GM04504 (cell line): Measurements from ENCODE around the gene IDH3G.
"Not testable (repeated sequence)": the region's sequence is repeated elsewhere in the genome, so short reads cannot be mapped to it uniquely, and the experiment has no call there.

Source experiments
- DNase-seq: peaks from one replicate; pipeline ENCODE4 v3.0.0-alpha.2; 2012; ENCODE audit warnings: low read depth

IDH3G gene

GRCh38 chrX:153794018-153794896 is at the start of gene IDH3G, which contains the start of gene SSR4:
TSS of gene IDH3G (minus strand) at chrX:153794375. CDS start at chrX:153794326, 49 bp downstream.
TSS of gene SSR4 (plus strand) at chrX:153794668. CDS start at chrX:153794688, 20 bp downstream.
- peak; percentile 81 for DNase-seq

GRCh38 chrX:153836921-153837320 is 42.7 kb upstream of the IDH3G start:
- no peak for DNase-seq

GRCh38 chrX:153832728-153833127 is 38.6 kb upstream of the IDH3G start:
- DNase-seq: no peak

GRCh38 chrX:153831429-153832150 is 37.4 kb upstream of the IDH3G start:
- DNase-seq: no peak

GRCh38 chrX:153830640-153831428 is 36.7 kb upstream of the IDH3G start:
- DNase-seq: no peak

- DNase-seq: no peak
Observed at GRCh38 chrX:153829799-153830639, 35.8 kb upstream of the IDH3G start, which contains the start of gene PDZD4. TSS of gene PDZD4 (minus strand) at chrX:153830544. CDS start at chrX:153830298, 246 bp downstream.

GRCh38 chrX:153829549-153829798 is 35.3 kb upstream of the IDH3G start:
- DNase-seq: no peak

GRCh38 chrX:153828723-153829548 is 34.8 kb upstream of the IDH3G start:
- no peak for DNase-seq

- DNase-seq: no peak
Observed at GRCh38 chrX:153828308-153828707, 34.1 kb upstream of the IDH3G start.

GRCh38 chrX:153827903-153828302 is 33.7 kb upstream of the IDH3G start:
- no peak for DNase-seq

GRCh38 chrX:153827016-153827415 is 32.8 kb upstream of the IDH3G start:
- no peak for DNase-seq

GRCh38 chrX:153825042-153825441 is 30.9 kb upstream of the IDH3G start:
- DNase-seq: no peak

- DNase-seq: no peak
Observed at GRCh38 chrX:153824348-153824747, 30.2 kb upstream of the IDH3G start.

- DNase-seq: no peak
Observed at GRCh38 chrX:153821066-153821465, 26.9 kb upstream of the IDH3G start.

- no peak for DNase-seq
Observed at GRCh38 chrX:153820601-153821000, 26.4 kb upstream of the IDH3G start.

- no peak for DNase-seq
Observed at GRCh38 chrX:153819384-153820040, 25.3 kb upstream of the IDH3G start.

GRCh38 chrX:153818571-153819383 is 24.6 kb upstream of the IDH3G start:
- no peak for DNase-seq

- not testable (repeated sequence) for DNase-seq
Observed at GRCh38 chrX:153818064-153818463, 23.9 kb upstream of the IDH3G start.
